ENCODE data around the gene COL26A1.
"Not testable (repeated sequence)": the region's sequence is repeated elsewhere in the genome, so short reads cannot be mapped to it uniquely, and the experiment has no call there.

The COL26A1 gene

DNA sequence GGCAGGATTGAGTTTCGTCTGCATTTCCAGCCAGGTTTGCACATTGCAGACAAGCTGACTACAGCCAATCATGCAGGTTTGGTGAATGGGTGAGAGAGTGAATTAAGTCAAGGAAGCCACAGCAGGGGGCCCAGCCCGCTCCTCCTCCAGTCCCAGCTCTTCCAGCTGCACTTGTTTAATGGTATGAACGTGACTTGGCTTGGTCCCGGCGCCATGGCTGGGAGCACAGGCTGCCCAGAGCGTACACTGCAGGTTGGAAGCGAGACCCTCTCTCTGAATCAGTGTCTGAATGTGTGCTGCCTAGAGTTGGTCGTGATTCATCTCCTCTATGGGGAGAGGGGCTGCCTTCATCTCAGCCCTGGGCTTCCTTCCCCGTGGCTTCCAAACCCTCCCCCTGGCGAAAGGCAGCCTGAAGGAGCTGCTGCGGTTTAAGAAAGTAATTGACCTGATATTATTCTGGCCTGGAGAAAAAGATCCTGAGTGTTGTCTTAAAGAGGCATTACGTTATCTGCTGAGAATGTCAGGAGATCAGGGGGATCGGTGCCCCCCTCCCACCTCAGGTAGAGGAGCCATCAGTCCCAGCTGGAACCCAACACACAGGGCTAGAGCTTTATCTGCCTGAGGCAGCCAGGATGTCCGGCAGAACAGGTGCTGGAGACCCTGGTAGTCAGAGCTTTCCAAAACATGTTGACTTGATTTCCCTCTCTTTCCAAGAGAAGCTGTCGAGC lies 132.1 kb downstream of the COL26A1 start:
- DNase-seq (ENCODE audit: low read depth in 2 of 2), result no peak

GRCh38 chr7:101496017-101496416 lies 133.3 kb downstream of the COL26A1 start:
- no peak for DNase-seq (ENCODE audit: low read depth in 2 of 2)

- DNase-seq (ENCODE audit: low read depth in 2 of 2), result no peak
These were observed 138.7 kb downstream of the COL26A1 start for GRCh38 chr7:101501351-101501750.

- no peak for DNase-seq (ENCODE audit: low read depth in 2 of 2)
These were observed 139.9 kb downstream of the COL26A1 start for GRCh38 chr7:101502466-101503098.

GRCh38 chr7:101505510-101505909 lies 142.8 kb downstream of the COL26A1 start:
- not testable (repeated sequence) for DNase-seq (ENCODE audit: low read depth in 2 of 2)

DNA sequence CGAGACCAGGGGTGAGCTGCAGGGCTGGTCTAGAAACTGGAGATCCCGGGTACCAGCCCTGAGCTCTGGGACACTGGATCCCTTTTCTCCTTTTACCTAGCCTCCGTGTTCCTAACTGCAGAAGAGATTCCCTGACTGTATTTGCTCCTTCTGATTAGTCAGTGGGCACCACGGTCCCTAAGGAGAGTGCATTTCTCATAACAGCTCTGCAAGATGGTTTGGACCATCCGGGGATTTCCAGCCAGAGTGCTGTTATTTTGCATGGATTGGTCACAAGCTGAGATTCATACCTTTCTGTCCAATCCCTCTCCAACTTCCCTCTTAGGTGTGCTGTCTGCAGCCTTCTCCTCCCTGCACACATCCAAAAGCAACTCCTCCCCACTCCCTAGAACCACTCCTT lies 143.9 kb downstream of the COL26A1 start:
- no peak for DNase-seq (ENCODE audit: low read depth in 2 of 2)

DNA sequence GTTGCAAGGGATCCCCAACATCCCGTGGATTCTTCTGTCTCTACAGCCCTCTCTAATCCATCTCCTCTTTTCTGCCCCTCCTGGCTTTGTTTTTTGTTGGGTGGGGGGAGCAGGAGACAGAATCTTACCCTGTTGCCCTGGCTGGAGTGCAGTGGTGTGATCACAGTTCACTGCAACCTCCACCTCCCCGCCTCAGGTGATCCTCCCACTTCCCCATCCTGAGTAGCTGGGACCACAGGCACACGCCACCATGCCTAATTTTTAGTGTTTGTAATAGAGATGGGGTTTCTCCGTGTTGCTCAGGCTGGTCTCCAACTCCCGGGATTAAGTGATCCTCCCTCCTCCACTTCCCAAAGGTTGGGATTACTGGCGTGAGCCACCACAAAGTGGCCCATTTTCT lies 144.7 kb downstream of the COL26A1 start:
- no peak for DNase-seq (ENCODE audit: low read depth in 2 of 2)

- DNase-seq (ENCODE audit: low read depth in 2 of 2), result no peak
These were observed 145.1 kb downstream of the COL26A1 start for GRCh38 chr7:101507791-101508252.

DNA sequence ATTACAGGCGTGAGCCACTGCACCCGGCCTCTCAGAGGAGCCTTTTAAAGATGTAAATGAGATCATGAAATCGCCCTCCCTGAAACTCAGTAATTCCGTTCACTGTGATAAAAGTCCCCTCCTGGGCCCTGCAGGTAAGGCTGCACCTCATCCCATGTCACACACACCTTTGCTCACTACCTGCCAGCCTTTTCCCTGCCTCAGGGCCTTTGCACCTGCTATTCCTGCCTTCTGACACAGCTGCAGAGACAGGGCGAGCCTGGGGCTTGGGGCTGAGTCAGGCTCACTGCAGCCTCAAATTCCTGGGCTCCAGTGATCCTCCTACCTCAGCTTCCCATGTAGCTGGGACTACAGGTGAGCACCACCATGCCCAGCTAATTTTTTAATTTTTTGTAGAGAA lies 147.6 kb downstream of the COL26A1 start:
- no peak for DNase-seq (ENCODE audit: low read depth in 2 of 2)

- no peak for DNase-seq (ENCODE audit: low read depth in 2 of 2)
These were observed 149.3 kb downstream of the COL26A1 start for GRCh38 chr7:101511965-101512364.

- DNase-seq (ENCODE audit: low read depth in 2 of 2), result no peak
These were observed 154.2 kb downstream of the COL26A1 start for GRCh38 chr7:101516851-101517250.

GRCh38 chr7:101517304-101517703 lies 154.6 kb downstream of the COL26A1 start:
- DNase-seq (ENCODE audit: low read depth in 2 of 2), result no peak

GRCh38 chr7:101518336-101518735 lies 155.7 kb downstream of the COL26A1 start:
- DNase-seq (ENCODE audit: low read depth in 2 of 2), result no peak

DNA sequence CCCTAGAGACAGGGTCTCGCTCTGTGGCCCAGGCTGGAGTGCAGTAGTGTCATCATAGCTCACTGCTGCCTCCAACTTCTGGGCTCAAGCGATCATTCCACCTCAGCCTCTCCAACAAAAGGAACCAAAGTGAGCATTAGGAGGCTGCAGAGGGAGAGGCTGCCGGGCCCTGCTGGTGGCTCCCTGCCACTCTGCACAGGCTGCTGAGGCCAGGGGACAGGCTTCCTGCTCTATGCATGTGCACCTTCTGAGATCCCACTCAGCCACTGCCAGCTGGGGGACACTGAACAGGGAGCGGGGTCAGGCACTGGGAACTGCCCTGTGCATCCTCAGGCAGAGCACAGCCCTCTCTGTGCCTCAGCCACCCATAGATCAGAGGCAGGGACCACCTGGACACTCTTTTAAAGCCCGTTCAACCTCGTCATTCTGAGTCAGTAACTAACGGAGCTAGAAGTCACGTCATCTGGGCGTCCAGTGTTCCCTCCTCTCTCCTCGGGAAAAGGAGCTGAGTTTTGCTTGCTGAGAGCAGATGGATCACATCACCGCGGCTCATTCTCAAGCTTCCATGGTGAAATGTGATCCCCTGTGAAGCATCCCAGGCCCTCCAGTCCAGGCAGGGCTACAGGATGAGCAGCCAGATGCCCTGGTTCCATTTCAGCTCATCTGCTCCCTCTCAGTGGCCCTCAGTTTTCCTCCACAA lies 156.8 kb downstream of the COL26A1 start:
- peak in 1 of 2 experiments; percentile 27 for DNase-seq (ENCODE audit: low read depth in 2 of 2)

DNA sequence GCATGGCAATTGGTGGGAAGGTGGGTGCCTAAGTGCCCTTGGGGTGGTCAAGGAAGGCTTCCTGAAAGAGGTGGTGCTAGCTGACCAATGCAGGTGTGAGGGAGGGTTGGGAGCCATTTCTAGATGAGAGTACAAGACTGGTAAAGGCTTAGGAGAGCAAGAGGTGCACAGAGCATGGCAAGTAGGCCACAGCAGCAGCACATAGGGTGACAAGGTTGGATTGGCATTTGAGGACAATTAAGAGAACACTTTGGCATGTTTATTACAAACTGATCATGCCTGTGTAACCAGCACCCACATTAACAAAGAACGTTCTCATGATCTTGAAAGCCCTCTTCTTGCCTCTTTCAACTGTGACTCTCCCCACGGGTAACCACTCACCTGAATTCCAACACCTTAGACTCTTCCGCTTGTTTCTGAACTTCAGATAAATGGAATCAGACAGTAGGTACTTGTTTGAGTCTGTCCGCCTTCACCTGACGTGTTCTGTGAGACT lies 158.8 kb downstream of the COL26A1 start:
- DNase-seq (ENCODE audit: low read depth in 2 of 2), result no peak

- DNase-seq (ENCODE audit: low read depth in 2 of 2), result no peak
These were observed 159.3 kb downstream of the COL26A1 start for GRCh38 chr7:101522021-101522420.

GRCh38 chr7:101527844-101528667 lies 165.4 kb downstream of the COL26A1 start:
- DNase-seq (ENCODE audit: low read depth in 2 of 2), result no peak

GRCh38 chr7:101529560-101529959 lies 166.9 kb downstream of the COL26A1 start:
- no peak for DNase-seq (ENCODE audit: low read depth in 2 of 2)

DNA sequence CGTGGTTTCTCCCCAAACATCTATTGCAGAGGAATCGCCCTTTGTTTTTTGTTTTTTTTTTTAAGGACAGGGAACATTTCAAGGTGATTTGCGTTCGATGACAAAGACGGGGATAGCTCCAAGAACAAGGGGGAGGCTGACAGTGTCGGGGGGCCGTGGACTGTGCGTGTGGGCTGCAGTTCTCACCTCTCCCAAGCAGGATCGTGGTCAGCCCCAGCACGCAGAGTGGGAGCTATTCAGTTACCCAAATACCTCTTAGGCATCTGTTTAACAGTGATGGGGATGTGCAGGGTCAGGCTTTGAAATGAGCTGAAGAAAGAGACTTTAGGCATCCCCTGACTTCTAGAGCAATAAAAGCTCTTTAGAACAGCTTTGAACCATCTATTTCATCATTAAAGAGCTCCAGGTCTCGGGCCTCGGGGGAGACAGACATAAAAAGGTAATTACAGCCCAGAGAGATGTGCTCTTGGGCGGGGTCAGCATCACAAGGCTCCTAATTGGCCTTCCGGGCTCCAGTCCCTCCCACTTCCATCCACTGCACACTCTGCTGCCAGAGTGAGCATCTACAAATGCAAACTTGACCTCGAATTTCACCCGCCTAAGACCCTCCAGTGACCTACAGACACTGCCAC lies 169.2 kb downstream of the COL26A1 start:
- DNase-seq (ENCODE audit: low read depth in 2 of 2), result no peak

GRCh38 chr7:101532400-101533102 lies 169.9 kb downstream of the COL26A1 start:
- DNase-seq (ENCODE audit: low read depth in 2 of 2), result no peak

DNA sequence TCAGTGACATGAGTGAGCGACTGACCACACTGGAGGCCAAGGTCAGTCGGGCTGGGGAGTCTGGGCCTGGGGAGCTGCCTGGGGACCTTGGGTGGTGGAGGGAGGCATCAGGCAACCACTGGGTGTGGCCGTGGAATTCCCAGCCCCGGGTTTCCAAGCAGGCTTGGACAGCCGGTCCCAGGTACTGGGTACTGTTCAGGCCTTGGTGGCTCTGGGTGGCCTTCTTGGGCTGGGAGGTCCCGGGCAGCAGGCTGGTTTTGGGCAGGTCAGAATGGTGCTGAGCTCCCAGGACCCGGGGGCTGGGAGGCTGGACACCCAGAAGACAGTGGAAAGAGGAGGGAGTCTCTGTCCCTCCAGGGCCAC lies 170.4 kb downstream of the COL26A1 start:
- no peak for DNase-seq (ENCODE audit: low read depth in 2 of 2)
